ENCODE results near the gene EFNA5. TPM values are rescaled to one million over a fixed set of nuclear protein-coding genes. Genes with fewer than 3 reads are reported as not detected.

The EFNA5 gene
- total and polyA plus RNA-seq, 2 experiments from 2014 or later, result 7.5 to 10.1 TPM

DNA sequence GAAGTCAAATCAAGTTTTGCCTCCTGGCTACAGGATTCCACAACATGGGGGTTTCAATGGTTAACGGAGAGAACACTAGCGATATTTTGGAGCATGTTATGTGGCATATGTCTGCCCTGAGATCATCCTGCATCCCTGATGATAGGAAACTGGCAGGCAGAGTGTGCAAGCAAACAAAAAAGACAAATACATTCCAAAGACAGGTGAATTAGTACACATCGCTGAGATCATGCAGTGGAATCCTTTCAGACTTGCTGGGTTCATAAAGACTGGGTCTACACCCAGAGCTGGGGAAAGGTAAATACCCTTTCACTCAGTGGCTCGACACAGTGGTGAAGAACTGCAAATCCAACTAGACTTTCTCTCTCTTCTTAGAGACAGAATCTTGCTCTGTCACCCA, 286.5 kb downstream of the EFNA5 start:
- Mint-ChIP-seq H3K9me3 (no peaks in the 10 kb centered on the region), H3K27ac (no peak overlapping the region), H3K27me3 (ENCODE audit: insufficient read depth, low read depth, poor library complexity) (peaks cover 2% of the 10 kb centered on the region), H3K4me3 (no peak overlapping the region), H3K36me3 (ENCODE audit: low read depth) (no peaks in the 10 kb centered on the region), H3K4me1 (peaks cover 48% of the 10 kb centered on the region)
- Histone ChIP-seq H3K4me3 (no peak overlapping the region), H3K79me2 (replicated peaks; ENCODE audit: insufficient read depth) (no peaks in the 10 kb centered on the region), H3F3A (replicated peaks; ENCODE audit: low read depth) (no peaks in the 10 kb centered on the region), H3K4me1 (ENCODE audit: insufficient read depth) (peaks cover 42% of the 10 kb centered on the region), H3K27me3 (ENCODE audit: insufficient read depth) (no peaks in the 10 kb centered on the region), H3K36me3 (ENCODE audit: insufficient read depth) (no peaks in the 10 kb centered on the region), H4K20me1 (replicated peaks; ENCODE audit: insufficient read depth) (no peaks in the 10 kb centered on the region), H3K4me2 (no peak overlapping the region), H2AFZ (no peak overlapping the region), H3K9me2 (ENCODE audit: insufficient read depth) (no peaks in the 10 kb centered on the region), H3K27ac (ENCODE audit: low read depth) (no peak overlapping the region)
- TF ChIP-seq CREB1 (CRISPR knock-in tag; IDR thresholded peaks at IDR 0.05; ENCODE audit: low read depth) (no peak), EZH2 (IDR thresholded peaks at IDR 0.05; ENCODE audit: low read depth, unreplicated experiment) (no peak), ZNF114 (CRISPR knock-in tag; IDR thresholded peaks at IDR 0.05) (no peak), POLR2AphosphoS5 (IDR thresholded peaks at IDR 0.05; ENCODE audit: low read depth) (no peak), JUNB (IDR thresholded peaks at IDR 0.05; ENCODE audit: unreplicated experiment) (no peak), NANOG (IDR thresholded peaks at IDR 0.05; ENCODE audit: borderline replicate concordance) (no peak), REST (IDR thresholded peaks at IDR 0.05; ENCODE audit: unreplicated experiment) (no peak), ZNF462 (CRISPR knock-in tag; IDR thresholded peaks at IDR 0.05) (no peak), ZNF331 (CRISPR knock-in tag; IDR thresholded peaks at IDR 0.05; ENCODE audit: low read depth) (no peak), STAT1 (IDR thresholded peaks at IDR 0.05; ENCODE audit: unreplicated experiment) (no peak), EZH2phosphoT487 (IDR thresholded peaks at IDR 0.05; ENCODE audit: unreplicated experiment) (no peak)
- TF ChIP-seq, protein P1, sequence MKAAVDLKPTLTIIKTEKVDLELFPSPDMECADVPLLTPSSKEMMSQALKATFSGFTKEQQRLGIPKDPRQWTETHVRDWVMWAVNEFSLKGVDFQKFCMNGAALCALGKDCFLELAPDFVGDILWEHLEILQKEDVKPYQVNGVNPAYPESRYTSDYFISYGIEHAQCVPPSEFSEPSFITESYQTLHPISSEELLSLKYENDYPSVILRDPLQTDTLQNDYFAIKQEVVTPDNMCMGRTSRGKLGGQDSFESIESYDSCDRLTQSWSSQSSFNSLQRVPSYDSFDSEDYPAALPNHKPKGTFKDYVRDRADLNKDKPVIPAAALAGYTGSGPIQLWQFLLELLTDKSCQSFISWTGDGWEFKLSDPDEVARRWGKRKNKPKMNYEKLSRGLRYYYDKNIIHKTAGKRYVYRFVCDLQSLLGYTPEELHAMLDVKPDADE (IDR thresholded peaks at IDR 0.05), result no peak
- TF ChIP-seq, protein P2, sequence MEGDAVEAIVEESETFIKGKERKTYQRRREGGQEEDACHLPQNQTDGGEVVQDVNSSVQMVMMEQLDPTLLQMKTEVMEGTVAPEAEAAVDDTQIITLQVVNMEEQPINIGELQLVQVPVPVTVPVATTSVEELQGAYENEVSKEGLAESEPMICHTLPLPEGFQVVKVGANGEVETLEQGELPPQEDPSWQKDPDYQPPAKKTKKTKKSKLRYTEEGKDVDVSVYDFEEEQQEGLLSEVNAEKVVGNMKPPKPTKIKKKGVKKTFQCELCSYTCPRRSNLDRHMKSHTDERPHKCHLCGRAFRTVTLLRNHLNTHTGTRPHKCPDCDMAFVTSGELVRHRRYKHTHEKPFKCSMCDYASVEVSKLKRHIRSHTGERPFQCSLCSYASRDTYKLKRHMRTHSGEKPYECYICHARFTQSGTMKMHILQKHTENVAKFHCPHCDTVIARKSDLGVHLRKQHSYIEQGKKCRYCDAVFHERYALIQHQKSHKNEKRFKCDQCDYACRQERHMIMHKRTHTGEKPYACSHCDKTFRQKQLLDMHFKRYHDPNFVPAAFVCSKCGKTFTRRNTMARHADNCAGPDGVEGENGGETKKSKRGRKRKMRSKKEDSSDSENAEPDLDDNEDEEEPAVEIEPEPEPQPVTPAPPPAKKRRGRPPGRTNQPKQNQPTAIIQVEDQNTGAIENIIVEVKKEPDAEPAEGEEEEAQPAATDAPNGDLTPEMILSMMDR (conservative IDR thresholded peaks at IDR 0.05; ENCODE audit: low read depth in 2 of 2), result no peak
- DNase-seq (ENCODE audit: low spot score) (no peak), ATAC-seq (no peak)
